BE2C (cell line): ENCODE measurements around the gene CCN2.

ENCODE experiments used
- DNase-seq: peaks from one replicate; pipeline ENCODE4 v3.0.0-alpha.2; 2020
- H3K27me3 ChIP-seq: fragments of 250-450 bp; sonication (Bioruptor Pico); 2 replicates; pipeline ENCODE4 v1.5.1; 2020; ENCODE audit warnings: mild to moderate bottlenecking
- H3K36me3 ChIP-seq: fragments of 250-450 bp; sonication (Bioruptor Pico); 2 replicates; pipeline ENCODE4 v1.5.1; 2020; ENCODE audit warnings: mild to moderate bottlenecking
- H3K4me1 ChIP-seq: fragments of 250-450 bp; sonication (Bioruptor Pico); 2 replicates; pipeline ENCODE4 v1.5.1; 2020
- H3K4me3 ChIP-seq: 2 replicates; pipeline ENCODE4 v1.5.1; 2011; ENCODE audit warnings: low read depth, low read length
- H3K9me3 ChIP-seq: fragments of 250-450 bp; sonication (Bioruptor Pico); 2 replicates; pipeline ENCODE4 v1.5.1; 2020
- CTCF ChIP-seq: IDR thresholded peaks from 2 replicates; pipeline ENCODE4 v1.5.1; 2012; ENCODE audit warnings: mild to moderate bottlenecking, low read depth, low read length

The CCN2 gene

GRCh38 chr6:131980338-131980790, 29.2 kb upstream of the CCN2 start:
- no peaks in the 10 kb centered on the region for H3K9me3 ChIP-seq
- no peaks in the 10 kb centered on the region for H3K36me3 ChIP-seq
- TF ChIP-seq CTCF = no peak
- H3K27me3 ChIP-seq = no peaks in the 10 kb centered on the region
- DNase-seq = no peak
- H3K4me3 ChIP-seq = no peak overlapping the region
- H3K4me1 ChIP-seq = no peaks in the 10 kb centered on the region

DNA sequence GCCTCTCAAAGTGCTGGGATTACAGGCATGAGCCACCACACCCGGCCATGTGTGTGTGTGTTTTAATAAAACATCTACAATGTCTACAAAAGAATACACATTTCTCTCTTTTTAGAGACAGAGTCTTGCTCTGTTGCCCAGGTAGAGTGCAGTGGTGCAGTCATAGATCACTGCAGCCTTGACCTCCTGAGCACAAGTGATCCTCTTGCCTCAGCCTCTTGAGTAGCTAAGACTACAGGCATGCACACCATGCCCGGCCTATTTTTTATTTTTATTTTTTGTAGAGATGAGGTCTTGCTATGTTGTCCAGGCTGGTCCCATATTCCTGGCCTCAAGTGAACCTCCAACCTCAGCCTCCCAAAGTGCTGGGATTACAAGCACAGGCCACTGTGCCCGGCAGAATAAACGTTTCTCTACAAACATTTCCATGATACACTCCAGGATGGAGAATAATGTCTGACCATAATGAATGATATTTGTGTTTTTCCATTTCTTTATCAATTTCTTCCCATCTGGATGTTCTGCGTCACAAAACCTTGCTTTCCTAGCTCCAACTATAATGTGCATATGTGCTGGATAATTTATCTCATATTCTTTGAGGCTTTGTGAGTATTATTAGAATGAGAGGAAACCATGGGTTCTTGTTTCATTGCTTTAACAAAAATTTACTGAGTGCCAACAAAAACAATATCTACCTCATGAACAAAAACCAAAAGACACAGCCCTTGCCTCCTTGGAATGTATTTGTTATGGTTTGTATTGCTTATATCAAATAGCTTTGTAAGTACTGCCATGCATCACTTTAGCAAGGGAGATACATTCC, 28.6 kb upstream of the CCN2 start:
- Histone ChIP-seq H3K36me3 (no peaks in the 10 kb centered on the region), H3K4me3 (no peak overlapping the region), H3K9me3 (no peaks in the 10 kb centered on the region), H3K4me1 (no peaks in the 10 kb centered on the region), H3K27me3 (no peaks in the 10 kb centered on the region)
- DNase-seq = no peak
- TF ChIP-seq CTCF = no peak

DNA sequence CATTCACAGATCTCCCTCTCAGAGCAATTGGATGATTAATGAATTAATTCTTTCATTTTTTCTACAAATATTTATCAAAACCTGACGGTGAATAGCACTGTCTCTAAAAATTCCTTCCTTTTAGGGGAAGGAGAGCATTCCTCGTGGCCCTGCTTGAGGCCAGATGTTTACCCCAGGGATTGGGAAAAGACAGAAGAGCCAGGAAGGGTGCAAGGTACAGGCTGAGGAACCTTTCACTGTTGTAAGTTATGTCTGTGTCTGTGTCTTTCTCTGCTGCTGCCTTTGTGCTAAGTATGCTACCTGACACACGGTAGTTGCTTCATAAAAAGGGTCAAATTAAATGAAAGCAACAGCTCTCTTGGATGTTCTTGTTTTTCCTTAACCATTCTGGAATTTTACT, 27.4 kb upstream of the CCN2 start:
- DNase-seq = no peak
- H3K4me3 ChIP-seq = no peak overlapping the region
- H3K27me3 ChIP-seq = no peaks in the 10 kb centered on the region
- H3K36me3 ChIP-seq = no peaks in the 10 kb centered on the region
- no peak for TF ChIP-seq CTCF
- H3K4me1 ChIP-seq = no peaks in the 10 kb centered on the region
- H3K9me3 ChIP-seq = no peaks in the 10 kb centered on the region

GRCh38 chr6:131976545-131977061, 25.4 kb upstream of the CCN2 start:
- Histone ChIP-seq H3K36me3 (no peaks in the 10 kb centered on the region), H3K9me3 (no peaks in the 10 kb centered on the region), H3K27me3 (no peaks in the 10 kb centered on the region), H3K4me3 (no peak overlapping the region), H3K4me1 (no peaks in the 10 kb centered on the region)
- DNase-seq = no peak
- TF ChIP-seq CTCF = no peak

GRCh38 chr6:131972741-131973140, 21.6 kb upstream of the CCN2 start:
- H3K27me3 ChIP-seq = no peaks in the 10 kb centered on the region
- DNase-seq = no peak
- H3K4me1 ChIP-seq = no peaks in the 10 kb centered on the region
- no peaks in the 10 kb centered on the region for H3K36me3 ChIP-seq
- H3K4me3 ChIP-seq = no peak overlapping the region
- H3K9me3 ChIP-seq = no peaks in the 10 kb centered on the region
- no peak for TF ChIP-seq CTCF
